K562 (cell line): Measurements from ENCODE around the gene WDR45B. TPM values are rescaled to one million over a fixed set of nuclear protein-coding genes. Genes with fewer than 3 reads are reported as not detected.
A peak's percentile ranks its signal among the peaks of the same experiment; 100 is the strongest.

ENCODE experiments used
- ATAC-seq: fragments of 200-7000 bp; cut with Tn5 transposase; 3 replicates; pipeline ENCODE4 v1.9.1; 2020; ENCODE audit warnings: moderate library complexity
- BruUV-seq: library from RNA; stranded (reverse); fragments of 400-500 nt; replicated peaks from 2 replicates; lab custom pipeline; 2021; lab: Mats Ljungman, UMichigan
- CTCF ChIA-PET: fragments of 300-600 bp; formaldehyde crosslinking; extraction: SDS; loops from one replicate; lab custom pipeline; 2021; ENCODE audit warnings: low intra/inter-chr PET ratio; lab: Yijun Ruan, JAX
- POLR2A ChIA-PET: fragments of 300-600, 350-650 bp; sonication (Branson Sonifier 250); formaldehyde crosslinking; extraction: SDS; loops from one replicate; lab custom pipeline; 2021; ENCODE audit warnings: antibody characterized with exemption, inconsistent platforms; lab: Yijun Ruan, JAX
- DNase-seq, 4 experiments: peaks; one replicate each; pipeline versions ENCODE4 v3.0.0 to v3.0.0-alpha.2; 2011 to 2018; ENCODE audit warnings: low spot score in 3 of 4, mixed read lengths in 3 of 4; ENCODE audit errors: extremely low read depth in 1 of 4
- FAIRE-seq: peaks from 2 replicates; lab custom pipeline; 2011; peaks lifted over from hg19 to GRCh38; lab: Jason Lieb, UNC
- H2AFZ ChIP-seq: 2 replicates; pipeline ENCODE4 v1.6.0; 2011; ENCODE audit warnings: low read depth, low read length, control low read depth, inconsistent platforms
- H3K27ac ChIP-seq: fragments of 200-600 bp; 3 replicates; pipeline ENCODE4 v1.8.0; 2011; ENCODE audit warnings: low read depth, mild to moderate bottlenecking, control low read depth, inconsistent platforms, low read length, moderate library complexity, mixed read lengths; ENCODE audit errors: extremely low read depth
- H3K27me3 ChIP-seq, 2 experiments: fragments of 300-600 bp in 1 of 2; 2 replicates in 1 of 2; 3 replicates in 1 of 2; pipeline versions ENCODE4 v1.6.0 to v1.8.0; 2011; ENCODE audit warnings: inconsistent platforms in 2 of 2, low read length in 2 of 2, mild to moderate bottlenecking in 1 of 2, mixed read lengths in 1 of 2, moderate library complexity in 1 of 2; ENCODE audit not compliant: control insufficient read depth in 2 of 2, insufficient read depth in 2 of 2
- H3K36me3 ChIP-seq: fragments of 300-600 bp; 3 replicates; pipeline ENCODE4 v1.8.0; 2011; ENCODE audit warnings: mild to moderate bottlenecking, low read length, inconsistent platforms; ENCODE audit not compliant: control insufficient read depth, insufficient read depth
- H3K4me1 ChIP-seq, 2 experiments: fragments of 200-600 bp in 1 of 2; replicated peaks in 1 of 2; 2 replicates in 1 of 2; 3 replicates in 1 of 2; pipeline versions ENCODE4 v1.5.1 to v1.8.0; 2011; ENCODE audit warnings: inconsistent platforms in 2 of 2, low read length in 2 of 2, mild to moderate bottlenecking in 1 of 2, mixed read lengths in 1 of 2, moderate library complexity in 1 of 2; ENCODE audit not compliant: control insufficient read depth in 2 of 2, insufficient read depth in 2 of 2
- H3K4me2 ChIP-seq: 2 replicates; pipeline ENCODE4 v1.6.1; 2011; ENCODE audit warnings: low read length, control low read depth, inconsistent platforms, mixed read lengths; ENCODE audit not compliant: insufficient read depth
- H3K4me3 ChIP-seq: fragments of 200-600 bp; sonication (generic), shearing (Covaris generic); 2 replicates; pipeline ENCODE4 v1.5.1; 2016; ENCODE audit warnings: control low read depth, inconsistent platforms
- H3K79me2 ChIP-seq: fragments of 200-600 bp; 3 replicates; pipeline ENCODE4 v1.8.0; 2011; ENCODE audit warnings: low read length, inconsistent platforms; ENCODE audit not compliant: control insufficient read depth, insufficient read depth
- H3K9ac ChIP-seq, 2 experiments: 2 replicates each; pipeline versions ENCODE4 v1.6.0 to v1.6.1; 2011; ENCODE audit warnings: low read depth in 2 of 2, low read length in 2 of 2, control low read depth in 1 of 2, inconsistent platforms in 1 of 2, mild to moderate bottlenecking in 1 of 2, mixed read lengths in 1 of 2; ENCODE audit not compliant: insufficient read depth in 1 of 2
- H3K9me1 ChIP-seq: one replicate; pipeline ENCODE4 v1.6.0; 2011; ENCODE audit warnings: inconsistent platforms, mild to moderate bottlenecking, low read length, moderate library complexity; ENCODE audit not compliant: control insufficient read depth, insufficient read depth
- H3K9me3 ChIP-seq: replicated peaks from 2 replicates; pipeline ENCODE4 v1.5.1; 2011; ENCODE audit warnings: low read depth, low read length, inconsistent platforms; ENCODE audit not compliant: control insufficient read depth, insufficient read depth
- H4K20me1 ChIP-seq: replicated peaks from 2 replicates; pipeline ENCODE4 v1.6.1; 2011; ENCODE audit warnings: low read length, inconsistent platforms, mixed read lengths; ENCODE audit not compliant: control insufficient read depth, insufficient read depth
- ARID4B ChIP-seq: sonication (generic); formaldehyde crosslinking; IDR thresholded peaks from 2 replicates; pipeline ENCODE4 v1.8.0; 2022; ENCODE audit warnings: mild to moderate bottlenecking, missing genetic modification reagents
- CREBBP ChIP-seq: IDR thresholded peaks from one replicate; pipeline ENCODE4 v1.6.1; 2012; ENCODE audit warnings: low read depth, mild to moderate bottlenecking, control low read depth, inconsistent platforms, low read length
- CTCF ChIP-seq, 3 experiments: IDR thresholded peaks in 2 of 3; conservative IDR thresholded peaks in 1 of 3; 2 replicates each; pipeline ENCODE4 v1.5.1; 2011 to 2012; ENCODE audit warnings: low read length in 3 of 3, mild to moderate bottlenecking in 3 of 3, control low read depth in 2 of 3, improper control_type of control experiment in 1 of 3, inconsistent platforms in 1 of 3, low read depth in 1 of 3, mixed read lengths in 1 of 3, moderate library complexity in 1 of 3; ENCODE audit not compliant: insufficient read depth in 2 of 3
- EGR1 ChIP-seq: fragments of 450-650 bp; conservative IDR thresholded peaks from 2 replicates; pipeline ENCODE4 v1.6.1; 2017; ENCODE audit warnings: mild to moderate bottlenecking
- MAZ ChIP-seq, 2 experiments: fragments of 450-650 bp in 1 of 2; sonication (generic) in 1 of 2; formaldehyde crosslinking; IDR thresholded peaks in 1 of 2; conservative IDR thresholded peaks in 1 of 2; 2 replicates each; pipeline versions ENCODE4 v1.4.0 to v1.5.0; 2020; ENCODE audit warnings: mild to moderate bottlenecking in 1 of 2, missing genetic modification reagents in 1 of 2
- NFE2 ChIP-seq: IDR thresholded peaks from 2 replicates; pipeline ENCODE4 v1.6.1; 2014; ENCODE audit warnings: antibody characterized with exemption, low read depth
- POLR2A ChIP-seq: fragments of 450-650 bp; conservative IDR thresholded peaks from 2 replicates; pipeline ENCODE4 v1.6.1; 2016
- RBFOX2 ChIP-seq: fragments of 200-400 bp; formaldehyde crosslinking; IDR thresholded peaks from 2 replicates; pipeline ENCODE4 v1.6.1; 2017; ENCODE audit warnings: low read depth, mild to moderate bottlenecking, low read length, moderate library complexity
- RBM17 ChIP-seq: fragments of 200-400 bp; formaldehyde crosslinking; IDR thresholded peaks from 2 replicates; pipeline ENCODE4 v1.6.1; 2017; ENCODE audit warnings: low read depth, mild to moderate bottlenecking, low read length, borderline replicate concordance
- STAG1 ChIP-seq: sonication (generic); formaldehyde crosslinking; IDR thresholded peaks from 2 replicates; pipeline ENCODE4 v1.5.0; 2020; ENCODE audit warnings: missing genetic modification reagents, borderline replicate concordance
- ZC3H8 ChIP-seq: fragments of 450-650 bp; IDR thresholded peaks from 2 replicates; pipeline ENCODE4 v1.6.1; 2017
- ZNF174 ChIP-seq: fragments of 250-450 bp; sonication (Bioruptor Pico); IDR thresholded peaks from 2 replicates; pipeline ENCODE4 v1.4.0; 2020; ENCODE audit warnings: mild to moderate bottlenecking
- ZNF280A ChIP-seq: fragments of 450-650 bp; IDR thresholded peaks from 2 replicates; pipeline ENCODE4 v1.6.1; 2018; ENCODE audit warnings: mild to moderate bottlenecking, low read depth; ENCODE audit not compliant: partially characterized antibody
- ZNF644 ChIP-seq: fragments of 200-800 bp; sonication (Bioruptor generic); IDR thresholded peaks from 2 replicates; pipeline ENCODE4 v1.6.1; 2016; ENCODE audit warnings: low read depth, missing genetic modification characterization, missing compliant biosample characterization
- ZZZ3 ChIP-seq: fragments of 450-650 bp; IDR thresholded peaks from 2 replicates; pipeline ENCODE4 v1.6.1; 2016; ENCODE audit warnings: antibody characterized with exemption, mild to moderate bottlenecking, moderate library complexity
- WGBS: fragments of 100-300 bp; shearing (Covaris generic); methylation state at CpG from one replicate; pipeline ENCODE4 v1.1.6; 2016; ENCODE audit warnings: low coverage, mixed read lengths; ENCODE audit not compliant: insufficient coverage; ENCODE audit errors: missing lambda C conversion rate; 5-methylcytosine and 5-hydroxymethylcytosine counted together
- in situ Hi-C: fragments of 300-500 bp; cut with MboI; formaldehyde crosslinking; loops from 4 replicates; pipeline ENCODE4 v1.15.0; 2018; ENCODE audit warnings: inconsistent platforms, mixed read lengths
- intact Hi-C: fragments of 100-400 bp; cut with micrococcal nuclease; formaldehyde crosslinking; loops from 2 replicates; pipeline ENCODE4 v1.14.2; 2022
- polyA plus RNA-seq, 8 experiments: library from polyadenylated mRNA; depleted of rRNA in 4 of 8; stranded (reverse) in 5 of 8; unstranded in 3 of 8; fragments of >200 nt; fragmentation: Nextera tagmentation in 2 of 8; fragmentation: Illumina TruSeq in 1 of 8; extraction: Ambion mirVana in 2 of 8; extraction: Trizol in 1 of 8; gene quantifications; 2 replicates each; pipeline versions ENCODE4 v1.2.1 to v1.2.3, GENCODE V29; 2011 to 2014; ENCODE audit warnings: inconsistent platforms in 1 of 8, missing spikeins in 1 of 8
- total RNA-seq, 7 experiments: library from RNA; depleted of rRNA in 6 of 7; stranded (reverse); fragments of >200 nt in 6 of 7; fragmentation: Illumina TruSeq in 2 of 7; extraction: Trizol in 2 of 7; gene quantifications; 2 replicates each; pipeline versions ENCODE4 v1.2.1 to v1.2.3, GENCODE V29; 2011 to 2021; ENCODE audit warnings: low replicate concordance in 1 of 7

Gene WDR45B
- total and polyA plus RNA-seq, 9 of the 15 experiments (the other 6 are each of a cell fraction or from before 2014, with no cell fraction given): 0.72 to 74.4 (median 35.9) TPM

DNA sequence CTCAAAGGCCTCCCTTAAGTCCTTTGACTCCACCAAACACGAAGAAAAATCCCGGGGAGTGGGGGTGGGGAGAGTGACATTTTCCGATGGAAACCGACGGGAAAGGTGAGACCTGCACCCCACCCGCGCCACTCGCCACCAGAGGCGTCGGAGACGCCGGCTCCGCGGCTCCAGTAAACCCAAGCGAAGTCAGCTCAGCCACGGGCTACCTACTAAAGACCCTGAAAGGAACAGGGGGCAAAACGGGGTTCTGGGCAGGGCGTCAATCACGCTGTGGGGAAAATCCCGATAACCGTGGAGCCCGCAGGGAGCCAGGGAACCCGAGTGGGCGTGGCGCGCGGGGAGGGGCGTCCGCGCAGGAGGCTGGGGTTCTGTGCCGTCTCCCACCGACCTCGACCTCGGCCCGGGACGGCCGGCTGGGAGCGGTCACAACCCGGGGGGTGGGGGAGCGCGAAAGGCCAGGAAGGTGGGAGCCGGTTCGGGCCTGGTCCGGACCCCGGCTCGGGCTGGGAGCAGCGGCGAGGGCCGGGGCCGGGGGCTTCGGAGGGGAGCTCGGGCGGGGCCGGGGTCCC is 565 bp downstream of the WDR45B start:
- Histone ChIP-seq H3K27me3 (no peaks in the 10 kb centered on the region), H3K27ac (peak overlapping the region; percentile 99), H3K4me2 (peak overlapping the region; percentile 95), H3K9ac (peak overlapping the region; percentile 91 to 94), H3K9me3 (no peaks in the 10 kb centered on the region), H3K36me3 (peaks cover 30% of the 10 kb centered on the region), H3K4me1 (peaks cover 11 to 40% of the 10 kb centered on the region in 2 experiments; a peak in 4 of 5 replicates), H3K79me2 (peaks cover 54% of the 10 kb centered on the region), H2AFZ (peak overlapping the region; percentile 80), H3K4me3 (peak overlapping the region; percentile 97), H4K20me1 (peaks cover 21% of the 10 kb centered on the region), H3K9me1 (peaks cover 9% of the 10 kb centered on the region)
- intact Hi-C loops (no loop called here), in situ Hi-C loops (no loop called here)
- DNase-seq (peak; percentile 54 to 84 (median 73)), FAIRE-seq (no peak), ATAC-seq (peak; percentile 70)
- BruUV-seq: no TSS peak
- WGBS: 1% methylated on average over 41 of the region's 54 CpGs
- ChIA-PET CTCF (interaction anchor here (0.6 kb wide), 2 partner anchors 96 to 121 kb away, joined by 3 read pairs; no protein-coding TSS in a partner anchor), POLR2A (interaction anchor here (0.6 to 1.0 kb wide), 4 partner anchors 19 to 1129 kb away, joined by 3 to 4 read pairs (median 3); no protein-coding TSS in a partner anchor)
- no peak for TF ChIP-seq ZC3H8
- no peak for TF ChIP-seq NFE2
- no peak for TF ChIP-seq ZNF644 (tag)
- TF ChIP-seq ZNF174 (CRISPR knock-in tag): no peak
- no peak for TF ChIP-seq CREBBP
- no peak for TF ChIP-seq POLR2A
- no peak for TF ChIP-seq RBM17
- TF ChIP-seq RBFOX2: peak; percentile 73
- no peak for TF ChIP-seq EGR1
- peak; percentile 46; the same call in 1 of the 2 replicates for TF ChIP-seq ARID4B (CRISPR knock-in tag)
- no peak for TF ChIP-seq MAZ (CRISPR knock-in tag; conservative IDR thresholded peaks at IDR 0.05 in 1 of 2, IDR thresholded peaks at IDR 0.05 in 1 of 2)
- TF ChIP-seq STAG1: no peak; the same call in 1 of the 2 replicates
- TF ChIP-seq ZNF280A: no peak
- TF ChIP-seq ZZZ3: no peak
- peak in 2 of 3 experiments; percentile 11 to 30; a peak in 1 of 6 replicates for TF ChIP-seq CTCF (IDR thresholded peaks at IDR 0.05 in 2 of 3, conservative IDR thresholded peaks at IDR 0.05 in 1 of 3; ENCODE audit: insufficient read depth in 2 of 3, low read depth in 1 of 3, low read length in 3 of 3)
